GM19025 (cell line): ENCODE measurements around the gene CAMK2D.
"Not testable (repeated sequence)": the region's sequence is repeated elsewhere in the genome, so short reads cannot be mapped to it uniquely, and the experiment has no call there.

Experiments
- ATAC-seq: cut with Tn5 transposase; IDR thresholded peaks from one replicate; pipeline ENCODE4 v1.9.1; 2021; ENCODE audit warnings: mild to moderate bottlenecking, low read depth, moderate library complexity; ENCODE audit not compliant: unreplicated experiment

The CAMK2D gene

DNA sequence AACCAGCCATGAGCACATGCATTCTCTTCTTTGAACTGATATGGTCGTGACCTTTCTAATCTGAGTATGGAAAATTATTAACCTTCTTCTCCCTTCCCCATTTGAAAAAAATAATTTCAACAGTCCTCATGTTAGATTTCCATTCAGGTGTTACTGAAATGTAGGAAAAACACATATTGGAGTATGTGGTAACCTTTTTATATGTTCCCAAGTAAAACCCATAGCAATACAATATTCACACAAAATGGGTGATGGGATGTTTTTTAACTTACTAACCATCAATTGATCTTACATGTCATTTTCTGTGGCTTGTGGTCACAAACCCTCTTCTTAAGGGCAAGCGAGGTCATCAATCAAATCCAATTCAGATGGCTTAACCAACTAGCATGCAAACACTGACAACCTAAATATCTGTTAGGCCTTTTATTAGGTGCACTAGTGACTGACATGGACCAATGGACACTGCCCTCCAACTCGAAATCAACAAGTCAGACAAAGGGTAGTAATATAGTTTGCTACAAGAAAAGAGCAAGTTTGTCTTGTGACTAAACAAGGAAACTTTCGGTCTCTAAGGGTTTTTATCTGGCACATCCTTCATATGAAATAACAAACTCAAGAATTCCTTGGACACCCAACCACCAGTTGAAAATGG, 74.3 kb downstream of the CAMK2D start:
- no peak for ATAC-seq

DNA sequence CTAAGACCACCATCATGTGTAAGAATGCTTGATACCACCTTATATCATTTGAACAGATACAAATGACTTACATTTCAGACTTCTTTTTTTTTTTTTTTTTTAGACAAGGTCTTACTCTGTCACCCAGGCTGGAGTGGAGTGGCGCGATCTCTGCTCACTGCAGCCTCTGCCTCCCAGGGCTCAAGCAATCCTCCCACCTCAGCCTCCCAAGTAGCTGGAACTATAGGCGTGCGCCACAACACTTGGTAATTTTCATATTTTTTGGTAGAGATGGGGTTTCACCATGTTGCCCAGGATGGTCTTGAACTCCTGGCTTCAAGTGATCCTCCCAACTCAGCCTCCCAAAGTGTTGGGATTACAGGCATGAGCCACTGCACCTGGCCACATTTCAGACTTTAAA, 76.4 kb downstream of the CAMK2D start:
- not testable (repeated sequence) for ATAC-seq

DNA sequence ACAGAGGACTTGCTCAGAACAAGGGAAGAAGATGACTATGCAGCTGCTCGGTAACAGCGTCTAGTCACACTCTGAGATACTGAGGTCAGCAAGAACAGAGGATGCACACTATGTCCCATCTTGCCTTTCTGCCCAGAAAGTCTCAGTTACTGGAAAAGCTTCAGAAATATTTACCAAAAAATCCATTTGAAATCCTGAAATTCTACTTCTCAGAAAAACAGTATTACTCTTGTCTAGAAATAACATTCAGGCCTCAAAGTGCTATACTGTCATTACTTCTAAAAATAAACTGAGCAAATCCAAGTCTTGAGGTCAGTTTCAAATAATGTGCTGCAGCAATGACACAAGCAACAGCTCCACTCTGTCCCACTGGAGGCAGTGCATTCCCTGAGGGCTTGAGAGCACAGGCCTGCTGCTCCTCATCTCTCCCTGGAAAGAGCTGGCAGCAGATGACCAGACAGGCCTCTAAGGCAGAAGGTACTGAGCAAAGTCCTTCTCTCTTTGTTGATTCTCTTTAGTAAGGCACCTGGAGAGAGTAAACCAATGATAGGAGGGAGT, 76.9 kb downstream of the CAMK2D start:
- no peak for ATAC-seq

GRCh38 chr4:113682730-113683537, 78.6 kb downstream of the CAMK2D start:
- peak; percentile 96 for ATAC-seq

GRCh38 chr4:113678641-113679040, 82.9 kb downstream of the CAMK2D start:
- no peak for ATAC-seq

DNA sequence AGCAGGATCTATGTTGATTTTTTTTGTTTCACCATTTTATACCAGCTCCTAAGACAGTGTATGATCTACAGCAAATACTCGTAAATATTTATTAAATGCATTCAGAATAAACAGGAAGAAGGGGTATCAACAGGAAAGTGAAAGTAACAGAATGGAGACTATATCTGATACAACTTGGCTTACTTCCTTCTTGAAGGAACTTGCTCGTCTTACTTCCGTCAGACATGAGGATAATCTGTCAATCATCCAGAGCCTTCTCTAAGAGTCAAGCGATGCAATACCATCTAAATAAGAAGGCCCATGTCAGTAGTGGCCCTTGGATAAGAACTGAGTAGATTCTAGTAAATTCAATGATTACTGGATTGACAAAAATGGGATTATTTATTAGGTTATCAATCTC, 84.2 kb downstream of the CAMK2D start:
- ATAC-seq = no peak

DNA sequence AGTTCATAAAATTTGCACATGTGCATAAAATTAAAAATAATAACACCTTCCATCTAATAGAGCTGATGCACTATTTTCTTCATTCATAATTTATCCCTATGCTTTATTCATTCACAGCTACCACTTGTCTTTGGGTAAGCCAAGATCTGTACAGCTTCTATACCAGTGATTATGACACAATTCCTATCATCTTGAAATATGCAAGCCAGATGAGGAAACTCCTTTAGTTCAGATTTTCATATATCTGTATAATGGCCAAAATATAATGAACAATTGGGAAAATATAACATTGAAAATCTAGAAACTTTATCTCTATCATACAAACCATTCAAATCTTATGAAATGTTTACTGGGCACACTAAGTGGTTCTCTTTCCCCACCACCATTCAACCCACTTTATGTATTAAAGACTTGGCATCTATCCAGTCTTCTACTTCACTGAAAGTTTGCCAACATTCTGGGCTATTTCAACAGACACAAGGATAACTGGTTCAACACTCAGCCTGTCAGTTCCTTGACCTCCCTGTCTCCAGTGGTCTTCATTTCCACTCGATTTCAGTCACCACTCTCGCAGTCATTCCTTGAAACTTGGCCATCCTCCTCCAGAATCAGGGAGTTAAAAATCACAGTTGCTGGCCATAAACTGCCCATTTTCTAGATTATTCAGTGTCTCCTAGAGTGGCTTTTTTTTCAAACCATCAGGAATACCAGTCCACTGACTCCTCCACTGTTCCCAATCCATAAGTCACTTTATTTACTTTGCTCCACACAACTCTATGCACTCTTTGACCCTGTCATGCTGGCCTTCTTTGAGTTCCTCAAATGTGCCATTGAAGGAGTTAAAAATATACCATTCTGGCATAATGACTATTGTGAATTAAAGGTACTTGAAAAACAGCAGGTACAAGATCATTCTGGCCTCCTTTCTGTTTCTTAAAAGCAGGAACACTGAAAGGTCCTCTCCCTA, 85.5 kb downstream of the CAMK2D start:
- no peak for ATAC-seq

GRCh38 chr4:113674733-113675132, 86.8 kb downstream of the CAMK2D start:
- no peak for ATAC-seq

DNA sequence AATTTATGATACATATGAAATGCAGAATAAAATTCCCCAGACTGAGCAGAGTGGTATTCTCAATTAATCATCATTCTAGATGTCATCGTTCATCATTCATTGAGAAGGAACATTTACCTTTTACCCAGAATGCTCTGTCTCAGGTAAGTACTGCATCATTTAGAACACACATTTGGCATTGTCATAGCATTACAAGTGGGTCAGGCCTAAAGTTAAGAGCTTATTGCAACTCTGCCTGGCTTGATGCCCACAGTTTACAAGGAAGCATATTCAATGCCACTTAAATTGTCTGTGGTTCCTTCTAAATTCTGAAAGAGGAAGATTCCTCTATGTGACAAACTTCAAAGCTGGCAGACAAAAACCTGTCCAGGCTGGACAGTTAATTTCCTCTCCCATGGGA, 87.3 kb downstream of the CAMK2D start:
- no peak for ATAC-seq

GRCh38 chr4:113673450-113673849, 88.1 kb downstream of the CAMK2D start:
- peak; percentile 93 for ATAC-seq

DNA sequence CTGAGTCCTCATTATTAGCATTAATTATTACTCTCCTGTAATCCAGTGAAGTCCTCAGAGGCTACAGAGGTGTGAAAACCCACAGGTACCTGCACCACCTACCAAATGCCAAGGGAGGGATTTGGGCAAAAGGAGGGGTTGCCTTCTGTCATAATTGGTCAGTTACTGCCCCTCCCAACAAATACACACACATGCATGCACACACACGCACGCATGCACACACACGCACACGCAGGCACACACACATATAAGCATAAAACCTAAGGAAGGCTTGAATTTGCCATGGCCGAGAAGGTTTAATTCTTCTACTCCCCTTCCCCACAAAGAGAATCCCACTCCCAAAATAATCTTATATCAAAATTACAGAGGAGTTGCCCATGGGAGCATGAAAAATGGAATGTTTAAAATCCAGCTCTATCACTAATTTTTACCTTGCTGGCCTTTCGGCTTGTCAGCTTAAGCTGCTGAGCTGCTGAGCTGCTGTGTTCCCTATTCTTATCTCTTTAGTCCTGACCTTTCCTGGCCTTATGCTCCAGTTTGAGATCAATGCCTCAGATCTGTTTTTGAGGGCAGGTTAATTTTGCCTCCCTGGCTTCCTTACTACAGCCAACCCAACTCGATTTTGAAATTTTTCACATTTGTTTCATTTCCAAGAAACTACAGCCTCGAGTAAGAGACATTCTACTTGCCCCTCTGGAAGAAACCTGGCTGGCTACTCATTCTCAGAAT, 95.0 kb downstream of the CAMK2D start:
- no peak for ATAC-seq

- no peak for ATAC-seq
These were observed 96.5 kb downstream of the CAMK2D start for GRCh38 chr4:113665036-113665435.

DNA sequence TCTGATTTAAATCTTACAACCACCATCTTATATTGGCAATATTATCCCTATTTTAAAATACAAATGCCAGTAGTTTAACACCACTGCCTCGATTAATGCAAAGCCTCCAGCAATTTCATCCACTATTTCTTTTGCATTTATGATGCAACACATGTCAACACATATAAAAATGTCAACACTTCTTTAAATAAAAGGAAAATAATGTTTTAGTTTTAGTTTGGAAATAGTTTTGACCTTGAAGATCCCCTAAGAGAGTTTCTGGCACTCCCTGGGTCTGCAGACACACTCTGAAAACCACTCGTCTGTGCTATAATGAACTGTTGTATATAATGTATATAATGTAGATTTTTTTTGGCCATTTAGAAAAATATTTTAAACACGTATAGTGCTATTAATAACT, 99.0 kb downstream of the CAMK2D start:
- no peak for ATAC-seq

DNA sequence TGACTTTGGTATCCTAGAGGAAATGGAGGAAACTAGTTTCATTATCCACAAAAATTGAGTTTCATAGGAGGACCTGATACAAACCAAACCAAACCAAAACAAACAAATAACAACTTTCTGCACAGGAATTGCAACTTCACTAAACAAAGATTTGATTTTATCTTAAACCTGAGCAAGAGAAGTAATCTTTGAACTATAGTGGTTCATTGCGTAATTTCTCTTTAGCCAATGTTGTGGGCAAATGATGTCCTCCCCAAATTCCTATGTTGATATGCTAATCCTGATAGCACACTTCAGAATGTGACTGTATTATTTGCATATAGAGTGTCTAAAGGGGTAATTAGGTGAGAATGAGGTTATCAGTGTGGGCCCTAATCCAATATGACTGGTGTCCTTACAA, 102.4 kb downstream of the CAMK2D start:
- ATAC-seq = no peak

- ATAC-seq = no peak
These were observed 103.8 kb downstream of the CAMK2D start for GRCh38 chr4:113657586-113658233.

DNA sequence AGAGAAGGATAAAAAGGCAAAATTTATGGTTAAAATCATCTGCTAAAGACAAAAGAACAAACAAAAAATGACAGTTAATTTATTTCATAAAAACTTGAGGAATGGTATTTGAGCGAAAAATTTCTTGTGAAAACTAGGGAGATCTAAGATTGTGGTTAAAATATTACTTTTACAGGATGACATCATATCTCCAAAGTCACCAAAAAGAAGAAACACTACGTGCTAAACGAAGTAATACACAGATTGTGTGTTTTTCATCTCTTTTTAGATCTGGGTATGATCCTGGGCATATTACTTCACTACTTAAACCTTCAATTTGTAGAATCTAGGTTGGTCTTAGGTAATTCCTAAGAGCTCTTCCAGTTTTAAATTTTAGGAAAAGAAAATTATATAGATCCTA, 107.7 kb downstream of the CAMK2D start:
- no peak for ATAC-seq

- no peak for ATAC-seq
These were observed 115.1 kb downstream of the CAMK2D start for GRCh38 chr4:113646442-113646822.

- no peak for ATAC-seq
These were observed 115.6 kb downstream of the CAMK2D start for GRCh38 chr4:113645771-113646441.

GRCh38 chr4:113645288-113645687, 116.2 kb downstream of the CAMK2D start:
- ATAC-seq = no peak
